Measurements from ENCODE around the gene SULT2B1. TPM values are rescaled to one million over a fixed set of nuclear protein-coding genes. Genes with fewer than 3 reads are reported as not detected.
"Not testable (repeated sequence)": the region's sequence is repeated elsewhere in the genome, so short reads cannot be mapped to it uniquely, and the experiment has no call there.

The SULT2B1 gene
- total RNA-seq, 1 donor from 2014 or later = not detected

DNA sequence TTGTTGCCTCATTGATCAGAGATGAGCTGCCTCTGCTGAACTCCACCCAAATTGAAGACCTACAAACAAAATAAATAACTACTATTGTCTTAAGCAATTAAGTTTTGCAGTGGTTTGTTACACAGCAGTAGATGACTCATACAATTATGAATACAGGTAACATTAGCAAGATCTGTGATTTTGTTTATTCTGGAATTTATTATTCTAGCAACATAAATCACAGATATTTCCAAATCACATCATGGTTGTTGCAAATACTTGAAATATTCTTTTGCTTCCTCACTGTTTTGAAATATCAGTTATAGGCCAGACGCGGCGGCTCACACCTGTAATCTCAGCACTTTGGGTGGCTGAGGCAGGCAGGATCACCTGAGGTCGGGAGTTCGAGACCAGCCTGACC is 27.2 kb upstream of the SULT2B1 start:
- no peak for DNase-seq (ENCODE audit: extremely low read depth, low read depth, low spot score)

DNA sequence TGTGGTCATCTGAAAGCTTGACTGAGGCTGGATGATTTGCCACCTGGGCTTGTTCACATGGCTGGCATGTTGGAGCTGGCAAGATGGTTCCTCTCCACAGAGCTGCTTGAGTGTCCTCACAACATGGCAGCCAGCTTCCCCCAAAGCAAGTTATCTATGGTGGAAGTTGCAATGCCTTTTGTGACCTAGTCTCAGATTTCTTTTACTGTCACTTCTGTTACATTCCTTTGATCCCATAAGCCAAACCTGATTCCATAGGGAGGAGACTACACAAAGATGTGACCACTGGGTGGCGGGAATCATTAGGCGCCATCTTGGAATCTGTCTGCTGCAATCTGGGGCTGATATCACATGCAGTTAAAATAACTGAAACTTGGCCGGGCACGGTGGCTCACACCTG is 22.8 kb upstream of the SULT2B1 start:
- no peak for DNase-seq (ENCODE audit: extremely low read depth, low read depth, low spot score)

DNA sequence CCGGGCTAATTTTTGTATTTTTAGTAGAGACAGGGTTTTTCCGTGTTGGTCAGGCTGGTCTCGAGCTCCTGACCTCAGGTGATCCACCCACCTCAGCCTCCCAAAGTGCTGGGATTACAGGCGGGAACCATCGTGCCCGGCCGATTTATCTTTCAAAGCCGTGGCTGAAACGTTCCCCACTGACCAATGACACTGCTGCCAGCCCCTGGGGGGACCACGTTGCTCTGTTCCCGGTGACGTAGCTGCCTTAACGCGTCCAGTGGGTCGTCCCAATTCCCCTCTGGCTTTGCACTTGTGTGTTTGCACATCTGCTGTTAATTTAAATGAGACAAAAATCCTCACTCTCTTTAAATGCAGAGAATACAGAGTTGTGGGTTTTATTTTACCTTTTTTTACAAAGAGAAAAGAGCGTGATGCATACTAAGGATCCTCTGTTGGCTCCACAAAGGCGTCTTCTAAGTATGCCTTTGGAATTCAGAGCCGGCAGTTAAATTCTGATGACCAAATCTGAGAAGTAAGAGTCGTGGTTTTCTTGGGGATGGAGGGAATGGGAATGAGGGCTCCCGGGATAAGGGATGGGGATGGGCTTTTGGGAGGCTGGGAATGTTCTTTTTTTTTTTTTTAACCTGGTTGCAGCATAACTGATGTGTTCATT is 21.8 kb upstream of the SULT2B1 start:
- no peak for DNase-seq (ENCODE audit: extremely low read depth, low read depth, low spot score)

DNA sequence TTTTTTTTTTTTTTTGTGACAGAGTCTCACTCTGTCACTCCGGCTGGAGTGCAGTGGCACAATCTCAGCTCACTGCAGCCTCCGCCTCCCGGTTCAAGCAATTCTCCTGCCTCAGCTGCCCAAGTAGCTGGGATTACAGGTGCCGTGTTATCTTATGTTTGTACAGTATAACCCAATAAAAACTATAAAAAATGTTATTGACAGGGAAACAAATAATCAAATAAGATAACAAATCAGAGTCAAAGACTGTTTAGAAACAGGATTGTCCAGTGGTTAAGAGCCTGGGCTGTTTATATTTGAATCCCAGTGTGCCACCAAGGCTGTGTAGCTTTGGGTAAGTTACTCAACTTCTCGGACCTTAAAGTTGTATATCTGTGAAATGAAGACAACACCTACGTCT is 21.2 kb upstream of the SULT2B1 start:
- no peak for DNase-seq (ENCODE audit: extremely low read depth, low read depth, low spot score)

DNA sequence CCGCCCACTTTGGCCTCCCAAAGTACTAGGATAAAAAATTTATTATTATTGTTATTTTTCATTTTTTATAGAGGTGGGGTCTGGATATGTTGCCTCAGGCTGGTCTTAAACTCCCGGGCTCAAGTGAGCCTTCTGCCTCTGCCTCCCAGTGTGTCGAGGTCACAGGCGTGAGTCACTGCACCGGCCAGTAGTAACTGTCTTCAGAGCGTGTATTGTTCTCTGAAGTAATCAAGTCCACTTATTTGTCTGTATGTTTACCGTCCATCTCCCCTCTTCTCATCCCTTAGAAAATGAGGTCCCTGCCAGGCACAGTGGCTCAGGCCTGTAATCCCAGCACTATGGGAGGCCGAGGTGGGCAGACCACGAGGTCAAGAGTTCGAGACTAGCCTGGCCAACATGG is 18.2 kb upstream of the SULT2B1 start:
- DNase-seq (ENCODE audit: extremely low read depth, low read depth, low spot score) = no peak

DNA sequence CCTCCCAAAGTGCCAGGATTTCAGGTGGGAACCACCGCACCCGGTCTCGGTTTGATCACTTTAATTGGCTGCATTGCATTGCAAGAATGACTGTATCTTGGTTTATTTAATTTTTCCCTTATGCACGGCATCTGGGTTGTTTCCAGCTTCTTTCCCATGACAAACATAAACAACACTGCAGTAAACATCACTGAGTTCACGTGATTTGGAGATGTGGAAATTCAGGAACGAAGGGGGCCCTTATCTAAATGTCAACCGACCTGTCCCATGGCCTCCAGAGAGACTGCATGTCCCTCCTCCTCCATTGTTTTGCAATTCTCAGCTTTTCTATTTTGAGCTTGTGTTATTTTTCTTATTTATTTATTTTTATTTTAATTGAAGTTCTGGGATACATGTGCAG is 14.4 kb upstream of the SULT2B1 start:
- no peak for DNase-seq (ENCODE audit: extremely low read depth, low read depth, low spot score)

DNA sequence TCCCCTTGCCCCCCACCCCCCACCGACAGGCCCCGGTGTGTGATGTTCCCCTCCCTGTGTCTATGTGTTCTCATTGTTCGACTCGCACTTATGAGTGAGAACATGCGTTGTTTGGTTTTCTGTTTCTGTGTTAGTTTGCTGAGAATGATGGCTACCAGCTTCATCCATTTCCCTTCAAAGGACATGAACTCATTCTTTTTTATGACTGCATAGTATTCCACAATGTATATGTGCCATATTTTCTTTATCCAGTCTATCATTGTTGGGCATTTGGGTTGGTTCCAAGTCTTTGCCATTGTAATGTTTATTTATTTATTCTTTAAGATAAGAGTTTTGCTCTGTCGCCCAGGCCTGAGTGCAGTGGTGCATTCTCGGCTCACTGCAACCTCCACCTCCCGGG is 13.9 kb upstream of the SULT2B1 start:
- not testable (repeated sequence) for DNase-seq (ENCODE audit: extremely low read depth, low read depth, low spot score)

DNA sequence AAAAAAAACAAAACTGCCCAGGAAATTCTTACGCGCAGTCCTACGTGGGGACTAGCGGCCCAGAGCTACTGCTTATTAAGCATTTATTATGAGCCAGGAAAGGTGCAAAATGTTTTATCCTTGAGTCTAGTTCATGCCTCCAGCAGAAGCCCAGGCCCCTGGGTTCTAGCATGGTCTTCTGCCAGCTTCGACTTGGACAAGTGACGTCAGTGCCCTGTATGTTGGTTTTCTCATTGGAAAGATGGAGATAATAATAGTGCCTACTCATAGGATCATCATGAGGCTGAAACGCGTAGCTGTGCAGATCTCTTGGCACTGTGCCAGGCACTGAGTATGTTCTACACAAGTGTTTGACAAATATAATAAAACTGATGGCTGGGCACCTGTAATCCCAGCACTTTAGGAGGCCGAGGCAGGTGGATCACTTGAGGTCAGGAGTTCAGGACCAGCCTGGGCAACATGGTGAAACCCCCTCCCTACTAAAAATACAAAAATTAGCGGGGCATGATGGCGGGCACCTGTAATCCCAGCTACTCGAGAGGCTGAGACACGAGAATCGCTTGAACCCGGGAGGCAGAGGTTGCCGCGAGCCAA is 12.4 kb upstream of the SULT2B1 start:
- no peak for DNase-seq (ENCODE audit: extremely low read depth, low read depth, low spot score)

DNA sequence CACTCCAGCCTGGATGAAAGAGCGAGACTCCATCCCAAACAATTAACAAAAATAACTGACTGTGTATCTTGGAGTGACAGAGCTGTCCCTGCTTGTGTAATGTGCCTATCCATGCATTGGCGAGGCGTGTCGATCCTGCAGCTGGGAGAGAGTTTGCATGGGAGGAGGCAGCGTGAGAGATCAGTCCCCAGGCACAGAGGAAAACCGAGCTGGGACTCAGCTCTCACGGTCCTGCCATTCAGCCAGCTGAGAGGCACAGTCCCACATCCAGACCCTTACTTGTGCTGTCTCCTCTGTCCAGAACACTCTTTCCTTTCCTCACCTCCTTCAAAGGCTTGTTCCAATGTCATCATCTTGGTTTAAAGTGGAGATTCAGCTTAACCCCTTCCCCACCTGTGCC is 11.9 kb upstream of the SULT2B1 start:
- no peak for DNase-seq (ENCODE audit: extremely low read depth, low read depth, low spot score)

DNA sequence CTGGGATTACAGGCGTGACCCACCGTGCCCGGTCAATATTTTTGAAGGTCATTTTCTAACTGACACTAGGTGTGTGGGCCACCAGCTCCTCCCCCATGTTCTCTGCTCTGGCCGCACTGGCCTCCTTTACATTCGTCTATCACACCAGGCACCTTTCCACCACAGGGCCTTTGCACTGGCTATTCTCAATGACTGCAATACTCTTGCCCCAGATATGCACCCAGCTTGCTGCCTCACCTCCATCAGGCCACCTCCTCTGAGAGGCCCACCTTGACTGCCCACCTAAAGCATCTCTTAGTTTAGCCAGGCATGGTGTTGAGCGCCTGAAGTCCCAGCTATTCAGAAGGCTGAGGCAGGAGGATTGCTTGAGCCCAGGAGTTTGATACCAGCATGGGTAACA is 10.2 kb upstream of the SULT2B1 start:
- DNase-seq (ENCODE audit: extremely low read depth, low read depth, low spot score) = no peak

DNA sequence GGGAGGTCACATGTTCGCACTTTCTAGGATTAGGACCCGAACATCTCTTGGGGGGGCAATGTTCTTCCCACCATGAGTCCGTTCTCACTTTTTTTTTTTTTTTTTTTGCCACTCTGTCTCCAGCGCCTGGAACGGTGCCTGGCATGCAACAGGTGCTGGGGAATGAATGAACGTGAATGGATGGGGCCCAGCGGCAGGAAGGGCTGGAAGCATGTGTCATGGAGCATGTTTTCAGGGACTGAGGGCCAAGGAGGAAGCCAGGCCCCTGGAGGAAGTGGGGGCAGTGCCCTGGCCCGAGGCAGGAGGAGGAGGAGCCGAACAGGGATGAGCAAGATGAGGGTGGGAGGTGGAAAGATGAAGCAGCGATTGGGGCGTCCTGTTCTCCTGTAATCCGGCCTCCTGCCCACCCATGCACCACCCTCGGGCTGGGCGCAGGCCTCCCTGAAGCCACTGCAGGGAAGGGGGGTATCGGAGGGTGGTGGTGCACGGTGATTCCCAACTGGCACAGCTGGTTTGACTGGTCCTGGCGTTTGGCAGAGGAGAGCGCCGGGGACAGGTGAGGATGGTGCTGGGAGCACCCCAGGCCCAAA is 8.8 kb upstream of the SULT2B1 start:
- DNase-seq (ENCODE audit: extremely low read depth, low read depth, low spot score) = no peak

DNA sequence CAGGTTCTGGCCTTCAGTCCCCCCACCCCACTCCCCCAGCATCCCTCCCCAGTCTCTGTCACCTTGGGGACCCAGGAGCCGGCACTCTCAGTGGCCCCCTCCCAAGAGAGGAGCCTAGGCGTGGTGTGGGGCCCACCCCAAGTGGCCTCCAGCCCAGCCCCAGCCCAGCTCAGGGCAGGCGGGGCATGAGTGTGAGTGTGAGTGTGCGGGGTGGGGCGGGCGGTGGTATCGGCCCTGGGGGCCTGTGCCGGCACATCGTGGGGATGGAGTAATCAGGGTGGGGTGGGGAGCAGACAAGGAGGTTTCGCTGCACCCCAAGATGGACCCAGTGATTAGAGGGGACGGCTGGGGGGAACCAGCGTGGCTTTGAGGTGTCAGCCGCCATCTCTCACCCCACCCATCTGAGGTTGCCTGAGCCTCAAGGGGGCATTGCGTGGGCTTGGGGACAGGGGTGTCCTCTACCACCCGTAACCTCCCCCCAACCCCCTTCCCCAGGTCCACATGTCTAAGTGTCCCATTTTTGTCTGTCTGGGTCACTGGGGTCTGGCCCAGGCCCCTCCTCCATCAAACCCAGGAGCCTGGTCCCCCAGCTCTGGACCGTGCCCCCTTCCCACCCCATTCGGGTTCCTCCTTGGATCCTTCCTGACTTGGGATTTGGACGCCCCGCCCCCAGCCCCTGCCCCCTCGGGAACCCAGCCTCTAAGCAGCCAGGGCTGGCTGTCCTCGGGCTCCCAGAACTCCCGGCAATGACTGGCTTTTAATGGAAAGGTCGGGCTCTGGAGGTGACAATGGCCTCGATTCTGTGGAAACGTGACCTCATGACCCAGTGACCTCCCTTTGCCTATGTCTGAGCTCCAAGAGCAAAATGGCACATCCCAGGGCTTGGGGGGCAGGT is 6.9 kb upstream of the SULT2B1 start:
- no peak for DNase-seq (ENCODE audit: extremely low read depth, low read depth, low spot score)

DNA sequence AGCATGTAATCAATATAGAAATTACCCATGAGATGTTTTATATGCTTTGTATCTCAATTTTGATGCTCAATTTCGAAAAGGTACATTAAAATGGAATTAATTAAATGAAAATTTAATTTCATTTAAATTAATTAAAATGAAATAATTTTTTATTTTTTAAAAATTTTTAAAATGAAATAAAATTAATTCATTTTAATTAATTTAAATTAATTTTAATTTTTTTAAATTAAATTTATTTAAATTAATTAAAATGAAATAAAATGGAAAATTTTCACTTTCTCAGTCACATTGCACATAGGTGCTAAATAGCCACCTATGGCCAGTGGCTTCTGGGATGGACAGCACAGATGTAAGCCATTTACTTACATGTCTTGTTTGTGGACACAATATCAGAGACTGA is 4.2 kb upstream of the SULT2B1 start:
- no peak for DNase-seq (ENCODE audit: extremely low read depth, low read depth, low spot score)

DNA sequence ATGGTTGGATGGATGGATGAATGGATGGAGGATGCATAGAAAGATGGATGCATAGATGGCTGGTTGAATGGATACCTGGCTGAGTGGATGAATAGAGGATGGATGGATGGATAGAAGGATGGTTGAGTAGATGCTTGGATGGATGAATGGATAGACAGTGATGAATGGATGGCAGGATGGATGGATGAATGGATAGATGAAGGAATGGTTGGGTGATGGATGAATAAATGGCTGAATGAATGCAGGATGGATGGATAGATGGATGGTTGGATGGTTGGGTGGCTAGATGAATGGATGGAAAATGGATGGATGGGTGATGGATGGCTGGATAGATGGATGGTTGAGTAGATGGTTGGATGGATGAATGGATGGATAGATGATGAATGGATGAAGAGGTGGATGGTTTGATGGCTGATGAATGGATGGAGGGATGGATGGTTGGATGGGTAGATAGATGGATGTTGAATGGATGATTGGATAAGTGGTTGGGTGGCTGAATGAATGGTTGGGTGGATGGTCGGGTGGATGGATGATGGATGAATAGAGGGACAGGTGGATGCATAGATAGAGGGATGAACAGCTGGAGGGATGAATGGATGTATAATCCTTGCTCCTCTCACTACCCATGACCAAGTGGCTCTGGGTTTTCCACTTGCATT is 3.6 kb upstream of the SULT2B1 start:
- DNase-seq (ENCODE audit: extremely low read depth, low read depth, low spot score) = no peak

DNA sequence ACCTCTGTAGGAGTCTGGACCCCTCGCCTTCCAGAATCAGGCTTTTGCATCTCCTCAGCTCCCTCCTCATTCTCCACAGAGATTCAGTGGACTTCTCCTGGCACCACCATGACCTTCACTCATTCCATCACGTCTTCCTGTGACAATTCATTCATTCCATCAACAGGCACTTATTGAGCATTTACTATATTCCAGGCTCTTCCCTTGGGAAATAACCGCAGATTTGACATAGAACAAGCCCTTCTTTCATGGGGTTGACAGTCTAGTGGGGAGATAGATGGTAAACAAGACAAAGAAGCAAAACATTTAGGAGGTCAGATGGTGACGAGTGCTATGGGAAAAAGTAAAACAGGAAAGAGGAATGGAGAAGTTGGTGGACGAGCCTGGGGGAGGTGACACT is 2.6 kb upstream of the SULT2B1 start:
- no peak for DNase-seq (ENCODE audit: extremely low read depth, low read depth, low spot score)

DNA sequence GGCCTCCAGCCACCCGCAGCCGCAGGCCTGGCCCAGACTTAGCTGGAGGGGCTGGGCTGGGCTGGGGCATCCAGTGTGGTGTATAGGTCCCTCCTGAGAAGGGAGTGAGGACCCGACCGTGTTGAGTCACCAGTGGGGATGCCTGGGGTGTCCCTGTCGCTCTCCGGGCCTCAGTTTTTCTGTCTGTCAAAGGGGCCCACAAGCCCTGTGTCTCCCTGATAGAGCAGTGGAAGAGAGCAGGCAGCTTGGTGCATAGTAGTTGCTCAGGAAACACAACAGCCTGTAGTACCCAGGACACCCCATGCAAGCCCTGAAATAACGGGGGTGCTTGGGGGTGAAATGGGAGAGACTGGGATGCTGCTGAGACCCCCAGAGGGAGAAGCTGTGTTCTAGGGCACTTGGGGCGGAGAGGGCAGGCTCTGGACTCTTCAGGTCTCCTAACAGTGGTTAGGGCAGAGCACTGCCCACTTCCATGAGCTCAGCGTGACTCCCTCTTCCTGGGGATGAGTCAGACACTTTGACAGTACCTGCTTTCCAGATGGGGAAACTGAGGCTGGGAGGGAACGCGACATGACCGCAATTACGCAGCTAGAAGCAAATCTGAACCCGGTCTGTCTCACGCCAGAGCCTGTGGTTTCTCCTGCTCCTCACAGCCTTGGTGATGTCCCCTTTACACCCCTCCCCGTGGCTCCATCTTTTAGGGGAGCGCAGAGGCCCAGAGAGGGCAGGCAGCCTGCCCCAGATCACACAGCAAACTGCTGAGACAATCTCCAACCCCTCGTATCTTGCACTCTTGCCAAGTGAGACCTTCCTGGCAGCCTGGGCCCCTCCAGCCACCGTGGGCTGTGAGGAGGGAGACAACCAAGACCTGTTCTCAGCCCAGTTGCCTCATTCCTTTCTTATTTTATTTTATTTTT is 692 bp downstream of the SULT2B1 start:
- DNase-seq (ENCODE audit: extremely low read depth, low read depth, low spot score) = no peak

DNA sequence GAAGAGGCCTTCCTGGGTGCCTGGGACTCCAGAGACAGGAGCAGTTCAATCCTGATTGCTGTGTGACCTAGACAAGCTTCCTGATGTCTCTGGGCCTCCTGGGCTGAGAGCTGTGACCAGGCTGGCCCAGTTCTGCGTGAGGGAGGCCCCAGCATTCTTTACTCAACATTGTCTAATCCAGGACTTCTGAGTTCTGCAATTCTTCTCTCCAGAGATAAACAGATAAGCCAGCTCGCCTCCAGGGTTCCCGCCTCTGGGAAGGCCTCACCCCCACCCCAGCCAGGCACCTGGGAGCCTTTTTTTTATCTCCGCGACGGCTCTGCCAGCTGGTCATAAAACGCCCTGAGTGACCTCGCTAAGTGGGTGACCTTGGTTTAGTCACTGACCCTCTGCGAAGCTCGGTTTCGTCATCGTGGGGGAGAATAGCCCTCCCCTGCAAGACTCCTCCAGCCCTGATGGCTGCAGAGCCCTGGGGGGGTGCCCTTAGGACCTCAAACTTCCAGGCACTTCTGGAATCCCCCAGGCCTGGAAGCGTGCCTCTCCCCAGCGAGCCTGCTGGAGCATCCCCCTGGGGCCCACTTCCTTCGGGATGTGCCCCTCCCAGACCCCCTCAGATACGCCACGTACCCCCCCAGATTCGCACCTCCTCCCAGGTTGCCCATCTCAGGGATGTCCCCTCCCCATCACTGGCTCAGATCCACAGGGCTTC is 1.9 kb downstream of the SULT2B1 start:
- no peak for DNase-seq (ENCODE audit: extremely low read depth, low read depth, low spot score)

DNA sequence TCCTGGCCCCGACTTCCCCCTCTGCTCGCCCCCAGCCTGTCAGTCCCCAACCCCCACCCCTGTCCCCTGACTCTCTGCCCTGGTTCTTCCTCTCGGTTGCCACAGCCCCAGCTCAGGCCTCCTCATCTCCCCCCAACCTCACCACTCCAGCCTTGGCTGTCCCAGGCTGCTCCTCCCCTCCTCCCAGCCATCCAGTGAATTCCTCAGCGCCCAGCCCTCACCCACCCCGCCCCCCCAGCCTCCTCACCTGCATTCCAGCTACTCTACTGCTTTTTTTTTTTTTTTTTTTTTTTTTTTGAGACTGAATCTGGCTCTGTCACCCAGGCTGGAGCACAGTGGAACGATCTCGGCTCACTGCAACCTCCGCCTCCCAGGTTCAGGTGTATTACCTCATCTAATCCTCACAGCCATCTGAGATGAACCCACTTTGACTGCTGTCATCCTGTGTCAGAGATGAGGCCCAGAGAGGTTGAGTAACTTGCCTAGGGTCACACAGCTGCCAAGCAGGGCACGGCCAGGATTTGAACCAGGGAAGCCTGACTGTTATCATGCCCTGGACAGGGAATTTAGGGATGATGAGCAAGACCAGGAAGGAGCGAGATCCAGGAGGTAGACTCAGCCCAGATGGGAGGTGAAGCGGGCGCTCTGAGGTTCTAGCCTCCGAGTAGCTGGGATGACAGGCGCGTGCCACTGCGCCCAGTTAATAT is 2.6 kb downstream of the SULT2B1 start:
- DNase-seq (ENCODE audit: extremely low read depth, low read depth, low spot score) = no peak

DNA sequence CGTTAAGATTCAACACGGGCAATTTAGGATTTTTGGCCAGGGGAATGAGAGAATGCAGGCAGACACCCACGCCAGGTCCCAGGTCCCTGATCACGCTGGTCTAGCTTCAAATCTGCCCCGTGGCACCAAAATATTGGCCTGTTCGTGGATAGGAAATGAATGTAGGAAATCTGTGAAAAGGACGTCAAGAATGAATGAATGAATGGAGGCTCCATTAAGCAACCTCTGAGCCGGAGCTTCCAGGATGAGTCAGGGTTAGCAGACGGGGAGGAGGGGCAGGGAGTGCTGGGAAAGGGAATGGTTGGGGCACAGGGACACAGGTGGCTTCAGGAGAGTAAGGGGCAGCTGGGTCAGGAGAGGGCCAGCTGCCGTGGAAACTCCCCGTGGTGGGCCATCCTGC is 4.2 kb downstream of the SULT2B1 start:
- no peak for DNase-seq (ENCODE audit: extremely low read depth, low read depth, low spot score)
